ENCODE measurements around the gene PLCB1.

The PLCB1 gene

DNA sequence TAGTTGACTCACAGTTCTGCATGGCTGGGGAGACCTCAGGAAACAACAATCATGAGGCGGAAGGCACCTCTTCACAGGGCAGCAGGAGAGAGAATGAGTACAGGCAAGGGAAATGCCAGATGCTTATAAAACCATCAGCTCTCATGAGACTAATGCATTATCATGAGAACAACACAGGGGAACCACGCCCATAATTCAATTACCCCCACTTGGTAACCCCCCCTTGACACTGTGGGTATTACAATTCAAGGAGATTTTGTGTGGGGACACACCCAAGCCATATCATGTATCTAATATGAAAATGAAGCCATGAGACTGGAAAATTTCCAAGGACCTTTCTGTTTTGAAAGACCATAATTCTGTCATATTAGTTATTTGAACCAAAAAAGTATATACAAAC is 594.4 kb downstream of the PLCB1 start:
- TF ChIP-seq, protein P1, sequence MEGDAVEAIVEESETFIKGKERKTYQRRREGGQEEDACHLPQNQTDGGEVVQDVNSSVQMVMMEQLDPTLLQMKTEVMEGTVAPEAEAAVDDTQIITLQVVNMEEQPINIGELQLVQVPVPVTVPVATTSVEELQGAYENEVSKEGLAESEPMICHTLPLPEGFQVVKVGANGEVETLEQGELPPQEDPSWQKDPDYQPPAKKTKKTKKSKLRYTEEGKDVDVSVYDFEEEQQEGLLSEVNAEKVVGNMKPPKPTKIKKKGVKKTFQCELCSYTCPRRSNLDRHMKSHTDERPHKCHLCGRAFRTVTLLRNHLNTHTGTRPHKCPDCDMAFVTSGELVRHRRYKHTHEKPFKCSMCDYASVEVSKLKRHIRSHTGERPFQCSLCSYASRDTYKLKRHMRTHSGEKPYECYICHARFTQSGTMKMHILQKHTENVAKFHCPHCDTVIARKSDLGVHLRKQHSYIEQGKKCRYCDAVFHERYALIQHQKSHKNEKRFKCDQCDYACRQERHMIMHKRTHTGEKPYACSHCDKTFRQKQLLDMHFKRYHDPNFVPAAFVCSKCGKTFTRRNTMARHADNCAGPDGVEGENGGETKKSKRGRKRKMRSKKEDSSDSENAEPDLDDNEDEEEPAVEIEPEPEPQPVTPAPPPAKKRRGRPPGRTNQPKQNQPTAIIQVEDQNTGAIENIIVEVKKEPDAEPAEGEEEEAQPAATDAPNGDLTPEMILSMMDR (conservative IDR thresholded peaks at IDR 0.05; ENCODE audit: control insufficient read depth, insufficient read depth, low read depth, low read length), result no peak
- DNase-seq (ENCODE audit: low read depth), result no peak
- no peak overlapping the region for H3K4me3 ChIP-seq (ENCODE audit: control insufficient read depth, low read depth, low read length)

GRCh38 chr20:8735014-8735413 is 602.9 kb downstream of the PLCB1 start:
- TF ChIP-seq, protein P1 (conservative IDR thresholded peaks at IDR 0.05; ENCODE audit: control insufficient read depth, insufficient read depth, low read depth, low read length), result no peak
- DNase-seq (ENCODE audit: low read depth), result no peak
- H3K4me3 ChIP-seq (ENCODE audit: control insufficient read depth, low read depth, low read length), result no peak overlapping the region

GRCh38 chr20:8735674-8736073 is 603.6 kb downstream of the PLCB1 start:
- TF ChIP-seq, protein P1 (conservative IDR thresholded peaks at IDR 0.05; ENCODE audit: control insufficient read depth, insufficient read depth, low read depth, low read length), result no peak
- peak; percentile 17 for DNase-seq (ENCODE audit: low read depth)
- no peak overlapping the region for H3K4me3 ChIP-seq (ENCODE audit: control insufficient read depth, low read depth, low read length)

DNA sequence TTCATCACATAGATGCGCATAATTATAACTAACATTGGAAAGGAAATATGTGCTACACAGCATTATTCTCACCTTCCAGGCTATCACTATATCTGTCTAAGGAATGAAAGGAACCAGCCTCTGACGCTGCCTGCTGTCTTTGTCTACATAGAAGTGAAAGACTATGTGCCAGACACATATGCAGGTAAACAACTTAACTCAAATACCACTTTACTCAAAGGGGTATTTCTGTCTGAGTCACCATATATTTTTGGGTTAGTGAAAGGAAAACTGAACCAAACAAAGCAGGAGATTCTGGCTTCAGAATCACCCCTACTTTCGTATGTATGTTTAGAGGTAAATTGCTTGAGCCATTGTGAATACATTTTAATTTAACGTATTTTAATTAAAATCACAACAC is 608.2 kb downstream of the PLCB1 start:
- TF ChIP-seq, protein P1 (conservative IDR thresholded peaks at IDR 0.05; ENCODE audit: control insufficient read depth, insufficient read depth, low read depth, low read length), result no peak
- no peak overlapping the region for H3K4me3 ChIP-seq (ENCODE audit: control insufficient read depth, low read depth, low read length)
- no peak for DNase-seq (ENCODE audit: low read depth)

GRCh38 chr20:8744228-8744844 is 612.3 kb downstream of the PLCB1 start:
- H3K4me3 ChIP-seq (ENCODE audit: control insufficient read depth, low read depth, low read length), result no peak overlapping the region
- DNase-seq (ENCODE audit: low read depth), result peak; percentile 90
- TF ChIP-seq, protein P1 (conservative IDR thresholded peaks at IDR 0.05; ENCODE audit: control insufficient read depth, insufficient read depth, low read depth, low read length), result no peak

- TF ChIP-seq, protein P1 (conservative IDR thresholded peaks at IDR 0.05; ENCODE audit: control insufficient read depth, insufficient read depth, low read depth, low read length), result no peak
- H3K4me3 ChIP-seq (ENCODE audit: control insufficient read depth, low read depth, low read length), result no peak overlapping the region
- peak; percentile 81 for DNase-seq (ENCODE audit: low read depth)
These were observed 617.0 kb downstream of the PLCB1 start for GRCh38 chr20:8749101-8749500.

DNA sequence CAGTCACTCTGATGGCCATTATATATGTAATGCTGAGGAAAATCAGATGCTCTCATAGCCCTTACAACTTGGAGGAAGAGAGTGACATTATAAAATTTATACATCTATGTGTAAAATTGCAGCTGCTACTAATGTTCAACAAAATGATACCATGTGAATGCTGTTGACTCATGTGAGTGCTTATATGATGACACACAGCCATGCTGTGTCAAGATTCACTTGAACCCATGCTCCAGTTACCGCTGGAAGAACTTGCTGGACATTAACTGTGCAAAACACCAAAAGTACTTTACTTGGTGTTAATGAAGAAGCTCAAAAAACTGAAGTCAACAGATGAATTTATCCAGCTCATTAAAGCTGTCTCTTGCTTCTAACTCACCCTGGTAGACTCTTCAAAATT is 617.9 kb downstream of the PLCB1 start:
- TF ChIP-seq, protein P1 (conservative IDR thresholded peaks at IDR 0.05; ENCODE audit: control insufficient read depth, insufficient read depth, low read depth, low read length), result no peak
- no peak overlapping the region for H3K4me3 ChIP-seq (ENCODE audit: control insufficient read depth, low read depth, low read length)
- peak; percentile 88 for DNase-seq (ENCODE audit: low read depth)

Measured in fibroblast of mammary gland (primary cell).